NB4 (cell line): ENCODE results near the gene CYP4V2.

Experiments used
- CTCF ChIP-seq: IDR thresholded peaks from one replicate; pipeline ENCODE4 v1.5.1; 2012; ENCODE audit warnings: low read depth, low read length
- MYC ChIP-seq: IDR thresholded peaks from 2 replicates; pipeline ENCODE4 v1.6.1; 2011; ENCODE audit warnings: low read depth, low read length
- POLR2A ChIP-seq: IDR thresholded peaks from 2 replicates; pipeline ENCODE4 v1.6.1; 2011; ENCODE audit warnings: mild to moderate bottlenecking; ENCODE audit not compliant: insufficient read length; ENCODE audit errors: extremely low read depth
- TF ChIP-seq, protein P1 (sequence below): IDR thresholded peaks from 2 replicates; pipeline ENCODE4 v1.6.1; 2011; ENCODE audit warnings: low read depth, low read length

DNA sequence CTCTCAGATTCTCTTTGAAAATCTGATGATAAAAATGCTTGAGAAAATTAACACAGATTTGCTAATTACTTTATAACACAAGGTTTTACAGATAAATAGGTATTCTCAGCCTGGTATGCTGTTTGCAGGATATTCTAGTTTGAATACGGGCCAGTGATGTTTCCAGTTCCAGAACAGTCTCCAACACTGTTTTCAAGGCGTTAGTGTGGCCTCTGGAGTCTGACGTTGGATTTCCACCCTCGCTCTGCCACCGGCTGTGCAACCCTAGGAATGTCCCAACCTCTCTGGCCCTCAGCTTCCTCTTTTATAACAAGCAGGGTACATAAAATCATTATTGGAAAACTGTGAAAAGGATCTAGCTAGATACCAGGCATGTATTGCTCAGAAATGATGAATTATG lies 23.8 kb upstream of the CYP4V2 start:
- TF ChIP-seq CTCF (no peak), POLR2A (no peak), MYC (no peak)
- TF ChIP-seq, protein P1, sequence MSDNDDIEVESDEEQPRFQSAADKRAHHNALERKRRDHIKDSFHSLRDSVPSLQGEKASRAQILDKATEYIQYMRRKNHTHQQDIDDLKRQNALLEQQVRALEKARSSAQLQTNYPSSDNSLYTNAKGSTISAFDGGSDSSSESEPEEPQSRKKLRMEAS = no peak
